LNCaP clone FGC (cell line): ENCODE results near the gene PTPN3.
"Not testable (repeated sequence)": the region's sequence is repeated elsewhere in the genome, so short reads cannot be mapped to it uniquely, and the experiment has no call there.

ENCODE experiments used
- DNase-seq: peaks from one replicate; pipeline ENCODE4 v3.0.0-alpha.2; 2011; ENCODE audit warnings: low read depth
- H3K4me3 ChIP-seq: 2 replicates; pipeline ENCODE4 v1.5.1; 2011; ENCODE audit warnings: mild to moderate bottlenecking, low read depth, low read length, control low read depth
- TF ChIP-seq, protein P1 (sequence below): IDR thresholded peaks from 2 replicates; pipeline ENCODE4 v1.5.1; 2012; ENCODE audit warnings: mild to moderate bottlenecking; ENCODE audit not compliant: control insufficient read depth, insufficient read depth; ENCODE audit errors: extremely low read depth

PTPN3 gene

DNA sequence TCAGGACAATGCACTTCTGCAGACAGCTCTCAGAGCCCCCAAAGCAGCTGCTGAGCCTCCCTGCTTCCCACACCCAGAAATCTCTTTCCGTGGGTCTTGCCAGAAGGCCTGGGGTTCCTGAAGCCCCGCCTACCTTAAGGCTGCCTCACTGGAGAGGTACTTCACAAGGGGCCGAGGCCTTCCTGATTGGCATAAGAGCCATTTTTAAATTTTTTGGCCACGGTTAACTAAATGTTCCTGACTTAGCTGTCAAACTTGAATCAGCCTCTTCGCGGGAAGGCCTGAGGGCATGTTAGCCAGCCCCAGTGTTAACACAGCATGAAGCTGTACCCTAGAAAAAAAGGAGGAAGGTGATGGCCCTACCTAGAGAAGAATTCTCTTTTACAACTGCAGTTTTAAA is 156.5 kb downstream of the PTPN3 start:
- H3K4me3 ChIP-seq, result no peak overlapping the region
- DNase-seq, result no peak
- TF ChIP-seq, protein P1, sequence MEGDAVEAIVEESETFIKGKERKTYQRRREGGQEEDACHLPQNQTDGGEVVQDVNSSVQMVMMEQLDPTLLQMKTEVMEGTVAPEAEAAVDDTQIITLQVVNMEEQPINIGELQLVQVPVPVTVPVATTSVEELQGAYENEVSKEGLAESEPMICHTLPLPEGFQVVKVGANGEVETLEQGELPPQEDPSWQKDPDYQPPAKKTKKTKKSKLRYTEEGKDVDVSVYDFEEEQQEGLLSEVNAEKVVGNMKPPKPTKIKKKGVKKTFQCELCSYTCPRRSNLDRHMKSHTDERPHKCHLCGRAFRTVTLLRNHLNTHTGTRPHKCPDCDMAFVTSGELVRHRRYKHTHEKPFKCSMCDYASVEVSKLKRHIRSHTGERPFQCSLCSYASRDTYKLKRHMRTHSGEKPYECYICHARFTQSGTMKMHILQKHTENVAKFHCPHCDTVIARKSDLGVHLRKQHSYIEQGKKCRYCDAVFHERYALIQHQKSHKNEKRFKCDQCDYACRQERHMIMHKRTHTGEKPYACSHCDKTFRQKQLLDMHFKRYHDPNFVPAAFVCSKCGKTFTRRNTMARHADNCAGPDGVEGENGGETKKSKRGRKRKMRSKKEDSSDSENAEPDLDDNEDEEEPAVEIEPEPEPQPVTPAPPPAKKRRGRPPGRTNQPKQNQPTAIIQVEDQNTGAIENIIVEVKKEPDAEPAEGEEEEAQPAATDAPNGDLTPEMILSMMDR, result no peak

DNA sequence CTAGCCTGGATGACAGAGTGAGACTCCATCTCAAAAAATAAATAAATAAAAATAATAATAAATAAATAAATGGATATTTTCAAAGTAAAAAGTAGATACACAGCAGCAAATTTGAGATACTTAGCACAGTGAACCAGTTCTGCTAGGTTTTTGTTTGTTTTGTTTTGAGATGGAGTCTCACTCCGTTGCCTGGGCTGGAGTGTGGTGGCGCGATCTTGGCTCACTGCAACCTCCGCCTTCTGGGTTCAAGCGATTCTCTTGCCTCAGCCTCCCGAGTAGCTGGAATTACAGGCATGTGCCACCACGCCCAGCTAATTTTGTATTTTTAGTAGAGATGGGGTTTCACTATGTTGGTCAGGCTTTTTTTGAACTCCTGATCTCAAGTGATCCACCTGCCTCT is 157.1 kb downstream of the PTPN3 start:
- not testable (repeated sequence) for H3K4me3 ChIP-seq, DNase-seq

- TF ChIP-seq, protein P1, result no peak
- no peak for DNase-seq
- no peak overlapping the region for H3K4me3 ChIP-seq
Measured at GRCh38 chr9:109336409-109336808, 161.7 kb downstream of the PTPN3 start.

GRCh38 chr9:109335929-109336328 is 162.2 kb downstream of the PTPN3 start:
- DNase-seq, result no peak
- TF ChIP-seq, protein P1, result no peak
- H3K4me3 ChIP-seq, result no peak overlapping the region

DNA sequence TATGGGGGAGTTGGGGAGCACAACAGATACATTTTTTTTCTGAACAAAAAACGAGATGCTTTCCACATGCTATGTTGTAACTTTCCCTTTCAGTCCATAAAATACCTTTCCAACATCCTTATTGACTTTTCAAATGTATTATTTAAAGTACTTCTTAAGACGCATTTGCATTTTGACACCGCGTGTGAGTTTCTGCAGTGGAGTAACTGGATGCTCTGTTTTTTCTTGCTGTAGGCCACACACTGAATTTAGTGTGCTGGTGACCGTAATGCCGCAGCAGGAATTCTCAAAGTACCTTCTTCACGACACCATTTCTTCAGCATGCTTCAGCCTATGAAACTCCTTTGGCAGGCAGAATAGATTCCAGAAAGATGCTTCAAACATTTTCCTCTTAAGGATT is 163.0 kb downstream of the PTPN3 start:
- TF ChIP-seq, protein P1, result no peak
- no peak overlapping the region for H3K4me3 ChIP-seq
- no peak for DNase-seq

DNA sequence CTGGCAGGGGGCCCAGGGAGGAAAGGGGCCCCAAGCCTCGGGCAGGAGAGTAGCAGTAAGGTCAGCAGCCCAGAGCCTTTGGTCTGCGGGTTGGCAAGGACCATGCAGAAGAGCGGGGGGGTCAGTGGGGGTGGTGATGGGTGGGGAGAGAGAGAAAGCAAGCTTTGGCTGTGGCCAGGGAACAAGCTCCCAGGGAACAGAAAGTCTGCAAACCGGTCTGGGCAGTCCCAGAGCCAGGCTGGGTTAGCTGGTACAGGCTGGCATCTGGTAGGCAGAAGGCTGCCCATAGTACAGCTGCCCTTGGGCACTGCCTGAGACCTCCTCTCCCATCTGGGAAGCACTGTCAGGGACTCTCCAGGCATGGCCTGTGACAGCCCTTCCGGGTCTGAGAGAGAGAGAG is 166.8 kb downstream of the PTPN3 start:
- H3K4me3 ChIP-seq, result no peak overlapping the region
- DNase-seq, result peak; percentile 90
- TF ChIP-seq, protein P1, result no peak

GRCh38 chr9:109329638-109330258 is 168.4 kb downstream of the PTPN3 start:
- H3K4me3 ChIP-seq, result no peak overlapping the region
- peak; percentile 82 for DNase-seq
- TF ChIP-seq, protein P1, result no peak
